A673 (cell line): Measurements from ENCODE around the gene GNRHR. TPM values are rescaled to one million over a fixed set of nuclear protein-coding genes. Genes with fewer than 3 reads are reported as not detected.

ENCODE experiments used
- BruUV-seq: library from RNA; stranded (reverse); fragments of 400-500 nt; replicated peaks from 2 replicates; lab custom pipeline; 2021; lab: Mats Ljungman, UMichigan
- CTCF ChIA-PET: fragments of 300-600 bp; sonication (Branson Sonifier 250); formaldehyde crosslinking; loops from one replicate; lab custom pipeline; 2022; ENCODE audit warnings: antibody characterized with exemption; lab: Charles Lee
- POLR2A ChIA-PET: fragments of 300-600 bp; sonication (Branson Sonifier 250); formaldehyde crosslinking; loops from one replicate; lab custom pipeline; 2022; ENCODE audit warnings: antibody characterized with exemption; ENCODE audit not compliant: low non-redundant PET; lab: Charles Lee
- DNase-seq: peaks from one replicate; pipeline ENCODE4 v3.0.0-alpha.2; 2015; ENCODE audit warnings: low spot score
- H3K27ac ChIP-seq: fragments of 200-600 bp; sonication (generic); 2 replicates; pipeline ENCODE4 v1.5.1; 2016; ENCODE audit warnings: mixed run types, low read depth, mild to moderate bottlenecking, mixed read lengths, antibody characterized with exemption, low read length; ENCODE audit not compliant: poor library complexity, severe bottlenecking
- H3K27me3 ChIP-seq: fragments of 200-600 bp; sonication (generic); replicated peaks from 2 replicates; pipeline ENCODE4 v1.6.1; 2017; ENCODE audit warnings: mixed run types, low read depth, mild to moderate bottlenecking, mixed read lengths, antibody characterized with exemption, low read length; ENCODE audit not compliant: insufficient read depth, poor library complexity
- H3K36me3 ChIP-seq: fragments of 200-600 bp; sonication (generic); 2 replicates; pipeline ENCODE4 v1.6.1; 2016; ENCODE audit warnings: mixed run types, mild to moderate bottlenecking, mixed read lengths, antibody characterized with exemption, low read length; ENCODE audit not compliant: insufficient read depth, poor library complexity, severe bottlenecking
- H3K4me1 ChIP-seq: fragments of 200-600 bp; sonication (generic); 2 replicates; pipeline ENCODE4 v1.6.1; 2017; ENCODE audit warnings: mixed run types, mild to moderate bottlenecking, mixed read lengths, antibody characterized with exemption, low read length; ENCODE audit not compliant: insufficient read depth, poor library complexity, severe bottlenecking
- H3K4me3 ChIP-seq: fragments of 200-600 bp; sonication (generic); 2 replicates; pipeline ENCODE4 v1.5.1; 2016; ENCODE audit warnings: low read depth, mixed run types, mild to moderate bottlenecking, mixed read lengths, low read length; ENCODE audit not compliant: poor library complexity, severe bottlenecking
- H3K9me3 ChIP-seq: fragments of 200-600 bp; sonication (generic); 2 replicates; pipeline ENCODE4 v1.6.1; 2016; ENCODE audit warnings: mixed run types, low read depth, mild to moderate bottlenecking, mixed read lengths, antibody characterized with exemption, low read length; ENCODE audit not compliant: poor library complexity, severe bottlenecking
- EZH2 ChIP-seq: fragments of 200-600 bp; sonication (generic); IDR thresholded peaks from 2 replicates; pipeline ENCODE4 v1.6.1; 2017; ENCODE audit warnings: borderline replicate concordance, low read depth, mild to moderate bottlenecking, mixed read lengths, antibody characterized with exemption, low read length; ENCODE audit not compliant: poor library complexity, severe bottlenecking
- intact Hi-C: fragments of 100-400 bp; cut with micrococcal nuclease; formaldehyde crosslinking; loops from one replicate; pipeline ENCODE4 v1.10.0; 2022; ENCODE audit not compliant: unreplicated experiment
- total RNA-seq: library from RNA; stranded (reverse); gene quantifications from 2 replicates; pipeline ENCODE4 v1.2.3, GENCODE V29; 2021
- TF ChIP-seq, protein P1 (sequence below): fragments of 300-800, 200-600 bp; sonication (generic); conservative IDR thresholded peaks from 2 replicates; pipeline ENCODE4 v1.5.1; 2017; ENCODE audit warnings: low read depth, mild to moderate bottlenecking, antibody characterized with exemption, low read length, moderate library complexity, mixed read lengths

GNRHR gene
- total RNA-seq, 1 experiment from 2014 or later, result not detected

DNA sequence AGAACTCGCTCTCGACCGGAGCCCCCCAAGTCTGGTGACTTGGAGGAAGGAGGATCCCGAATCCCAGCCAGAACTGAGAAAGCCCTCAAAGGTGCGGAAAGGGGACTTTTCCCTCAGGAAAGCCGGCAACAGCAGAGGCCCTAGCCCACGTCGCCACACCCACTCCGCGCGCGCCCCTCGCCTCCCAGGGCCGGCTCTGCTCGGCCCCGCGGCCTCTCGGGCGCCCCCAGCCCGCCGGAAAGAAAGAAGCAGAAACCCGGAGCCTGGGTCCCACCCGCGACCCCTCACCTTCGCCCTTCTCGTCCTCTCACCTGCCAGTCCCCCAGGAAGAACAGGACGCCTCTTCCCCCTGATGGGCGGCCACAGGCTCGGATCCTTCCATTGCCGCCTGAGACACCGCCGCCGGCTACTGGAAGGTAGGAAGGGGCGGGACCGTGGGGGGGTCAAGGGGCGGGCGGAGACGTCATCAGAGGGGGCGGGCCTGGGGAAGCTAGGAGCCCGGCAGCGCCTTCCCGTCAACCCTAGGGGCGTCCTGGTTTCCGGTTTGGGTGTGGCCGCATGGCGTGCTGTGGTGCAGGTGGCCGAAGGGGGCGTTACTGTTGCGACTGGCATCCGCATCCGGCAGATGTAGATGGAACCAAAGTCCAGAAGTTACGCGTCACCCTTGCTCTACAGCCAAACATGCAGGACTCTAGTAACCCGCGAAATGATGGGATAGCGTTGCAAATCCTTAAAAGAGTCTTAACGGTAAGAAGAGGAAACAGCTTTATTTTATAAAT lies 53.3 kb downstream of the GNRHR start, which contains the start of gene UBA6:
Gene UBA6, minus strand, starts transcription at position 418 of the 779 bp plus-strand sequence. Its CDS starts 36 bp downstream, at position 382.
- TF ChIP-seq EZH2, result no peak
- TF ChIP-seq, protein P1, sequence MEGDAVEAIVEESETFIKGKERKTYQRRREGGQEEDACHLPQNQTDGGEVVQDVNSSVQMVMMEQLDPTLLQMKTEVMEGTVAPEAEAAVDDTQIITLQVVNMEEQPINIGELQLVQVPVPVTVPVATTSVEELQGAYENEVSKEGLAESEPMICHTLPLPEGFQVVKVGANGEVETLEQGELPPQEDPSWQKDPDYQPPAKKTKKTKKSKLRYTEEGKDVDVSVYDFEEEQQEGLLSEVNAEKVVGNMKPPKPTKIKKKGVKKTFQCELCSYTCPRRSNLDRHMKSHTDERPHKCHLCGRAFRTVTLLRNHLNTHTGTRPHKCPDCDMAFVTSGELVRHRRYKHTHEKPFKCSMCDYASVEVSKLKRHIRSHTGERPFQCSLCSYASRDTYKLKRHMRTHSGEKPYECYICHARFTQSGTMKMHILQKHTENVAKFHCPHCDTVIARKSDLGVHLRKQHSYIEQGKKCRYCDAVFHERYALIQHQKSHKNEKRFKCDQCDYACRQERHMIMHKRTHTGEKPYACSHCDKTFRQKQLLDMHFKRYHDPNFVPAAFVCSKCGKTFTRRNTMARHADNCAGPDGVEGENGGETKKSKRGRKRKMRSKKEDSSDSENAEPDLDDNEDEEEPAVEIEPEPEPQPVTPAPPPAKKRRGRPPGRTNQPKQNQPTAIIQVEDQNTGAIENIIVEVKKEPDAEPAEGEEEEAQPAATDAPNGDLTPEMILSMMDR, result peak; percentile 31
- peak within 1 kb of the TSS; percentile 67 for H3K4me3 ChIP-seq
- no TSS peak for BruUV-seq
- intact Hi-C loops, result loop anchor here (10.0 kb wide), 1 partner anchor 156 kb away; the partner anchor contains the start of gene CENPC
- no peaks in the 10 kb centered on the region for H3K4me1 ChIP-seq
- ChIA-PET CTCF (no interaction called here), POLR2A (no interaction called here)
- H3K36me3 ChIP-seq, result no peaks in the 10 kb centered on the region
- peak within 1 kb of the TSS; percentile 76 for H3K27ac ChIP-seq
- H3K27me3 ChIP-seq, result no peaks in the 10 kb centered on the region
- H3K9me3 ChIP-seq, result no peaks in the 10 kb centered on the region
- peak; percentile 92 for DNase-seq

DNA sequence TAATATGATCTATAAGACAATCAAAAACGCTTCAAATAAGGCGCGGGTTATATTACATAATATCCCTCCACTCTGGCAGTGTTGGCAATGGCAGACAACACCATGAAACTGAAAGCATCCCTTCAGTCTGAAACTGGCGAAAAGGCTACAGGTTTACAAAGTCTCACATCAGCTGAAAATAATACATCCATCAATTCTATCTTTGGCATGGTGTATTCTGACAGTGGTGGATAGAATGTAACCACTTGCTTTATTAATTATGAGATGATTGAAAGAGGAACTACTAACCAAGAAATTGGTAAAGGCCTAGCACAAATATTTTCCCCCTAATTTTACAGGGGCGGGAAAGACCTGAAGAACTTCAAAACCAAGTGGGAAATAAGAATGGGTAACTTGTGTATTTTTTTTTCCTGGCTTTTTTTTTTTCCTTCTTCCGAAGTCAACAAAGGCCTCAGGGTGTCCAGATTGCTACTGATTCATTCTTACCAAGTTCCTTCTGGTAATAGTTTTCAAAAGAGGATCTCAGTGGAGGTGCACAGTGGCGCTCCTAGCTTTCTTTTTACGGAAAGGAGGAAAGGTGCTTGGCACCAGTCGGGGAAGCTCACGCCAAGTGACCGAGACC lies 54.0 kb downstream of the GNRHR start:
- TF ChIP-seq, protein P1, result no peak
- TF ChIP-seq EZH2, result no peak
- Histone ChIP-seq H3K27me3 (no peaks in the 10 kb centered on the region), H3K4me3 (peak overlapping the region; percentile 67), H3K36me3 (no peaks in the 10 kb centered on the region), H3K4me1 (no peaks in the 10 kb centered on the region), H3K9me3 (no peaks in the 10 kb centered on the region), H3K27ac (peak overlapping the region; percentile 76)
- DNase-seq, result peak; percentile 4
- TSS peak; percentile 56 for BruUV-seq
- intact Hi-C loops, result loop anchor here (10.0 kb wide), 1 partner anchor 155 kb away; the partner anchor contains the start of gene CENPC
- ChIA-PET POLR2A (no interaction called here), CTCF (no interaction called here)

DNA sequence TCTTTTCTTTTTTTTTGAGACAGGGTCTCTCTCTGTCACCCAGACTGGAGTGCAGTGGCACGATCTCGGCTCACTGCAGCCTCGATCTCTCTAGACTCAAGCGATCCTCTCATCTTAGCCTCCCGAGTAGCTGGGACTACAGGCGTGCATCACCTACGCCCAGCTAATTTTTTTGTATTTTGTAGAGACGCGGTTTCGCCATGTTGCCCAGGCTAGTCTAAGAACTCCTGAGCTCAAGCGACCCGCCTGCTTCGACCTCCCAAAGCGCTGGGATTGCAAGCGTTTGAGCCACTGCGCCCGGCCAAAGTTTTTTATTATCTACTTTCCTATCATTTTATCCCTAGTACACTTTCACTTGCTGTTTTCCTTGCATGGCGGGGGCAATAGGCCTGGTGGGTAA lies 54.6 kb downstream of the GNRHR start:
- no TSS peak for BruUV-seq
- no peak for DNase-seq
- CTCF ChIA-PET, result no interaction called here
- TF ChIP-seq EZH2, result no peak
- TF ChIP-seq, protein P1, result no peak
- H3K4me3 ChIP-seq, result peak overlapping the region; percentile 67
- H3K27me3 ChIP-seq, result no peaks in the 10 kb centered on the region
- intact Hi-C loops, result loop anchor here (10.0 kb wide), 1 partner anchor 155 kb away; the partner anchor contains the start of gene CENPC
- no peak overlapping the region for H3K27ac ChIP-seq
- no peaks in the 10 kb centered on the region for H3K36me3 ChIP-seq
- POLR2A ChIA-PET, result no interaction called here
- no peaks in the 10 kb centered on the region for H3K4me1 ChIP-seq
- no peaks in the 10 kb centered on the region for H3K9me3 ChIP-seq
